ENCODE measurements around the gene COPG1. TPM values are rescaled to one million over a fixed set of nuclear protein-coding genes. Genes with fewer than 3 reads are reported as not detected.

The COPG1 gene
- total and polyA plus RNA-seq, 10 donors = 47.8 to 134 (median 105) TPM

DNA sequence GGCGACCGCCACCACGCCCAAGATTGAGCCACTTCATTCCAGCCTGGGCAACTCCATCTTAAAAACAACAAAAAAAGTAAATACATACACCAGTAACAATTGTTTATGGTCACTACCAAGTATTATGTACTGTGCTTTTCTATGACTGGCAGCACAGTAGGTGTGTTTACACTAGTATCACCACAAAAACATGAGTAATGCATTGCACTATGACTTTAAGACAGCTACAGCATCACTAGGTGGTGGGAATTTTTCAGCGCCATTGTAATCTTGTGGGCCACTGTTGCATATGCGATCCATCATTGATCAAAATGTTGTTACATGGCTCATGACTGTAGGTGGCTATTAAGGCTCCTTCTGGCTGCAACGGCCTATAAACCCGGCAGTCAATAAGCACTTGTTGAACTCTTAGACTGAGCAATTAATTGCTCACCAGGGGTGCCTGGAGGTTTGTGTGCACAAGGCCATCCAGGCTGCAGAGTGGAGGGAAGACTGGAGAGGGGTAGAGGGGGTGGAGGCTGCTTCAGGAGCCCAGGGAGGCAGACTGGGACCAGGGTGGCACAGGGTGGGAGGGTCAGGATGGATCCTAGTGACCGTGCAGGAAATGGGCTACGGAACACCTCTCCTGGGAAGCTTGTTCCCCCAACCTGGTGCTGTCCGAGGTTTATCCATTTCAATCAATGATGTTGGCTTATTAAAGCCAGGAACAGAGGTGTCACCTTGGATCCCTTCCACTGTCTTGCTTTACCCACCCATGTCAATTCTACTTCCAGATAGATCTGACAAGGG is 17.9 kb upstream of the COPG1 start:
- Histone ChIP-seq H3K4me1 (peaks cover 0 to 78% (median 48%) of the 10 kb centered on the region in 6 donors), H3K9me3 (no peaks in the 10 kb centered on the region), H3K4me3 (peak overlapping the region in 2 of 8 donors; percentile 1 to 59), H3K27me3 (replicated peaks in 1 of 7) (peaks cover 0 to 18% (median 0%) of the 10 kb centered on the region in 7 donors), H3K27ac (peak overlapping the region in 7 of 8 donors; percentile 74 to 96 (median 92)), H3K36me3 (no peaks in the 10 kb centered on the region)
- intact Hi-C loops (cut with DNase I; ENCODE audit: low total_unique reads) = no loop called here
- WGBS, 5 donors = 84 to 90% (median 86%) methylated on average over 10 of the region's 10 CpGs
- TF ChIP-seq POLR2A (IDR thresholded peaks at IDR 0.05) = no peak
- TF ChIP-seq POLR2AphosphoS5 (IDR thresholded peaks at IDR 0.05) = no peak
- TF ChIP-seq, protein P1, sequence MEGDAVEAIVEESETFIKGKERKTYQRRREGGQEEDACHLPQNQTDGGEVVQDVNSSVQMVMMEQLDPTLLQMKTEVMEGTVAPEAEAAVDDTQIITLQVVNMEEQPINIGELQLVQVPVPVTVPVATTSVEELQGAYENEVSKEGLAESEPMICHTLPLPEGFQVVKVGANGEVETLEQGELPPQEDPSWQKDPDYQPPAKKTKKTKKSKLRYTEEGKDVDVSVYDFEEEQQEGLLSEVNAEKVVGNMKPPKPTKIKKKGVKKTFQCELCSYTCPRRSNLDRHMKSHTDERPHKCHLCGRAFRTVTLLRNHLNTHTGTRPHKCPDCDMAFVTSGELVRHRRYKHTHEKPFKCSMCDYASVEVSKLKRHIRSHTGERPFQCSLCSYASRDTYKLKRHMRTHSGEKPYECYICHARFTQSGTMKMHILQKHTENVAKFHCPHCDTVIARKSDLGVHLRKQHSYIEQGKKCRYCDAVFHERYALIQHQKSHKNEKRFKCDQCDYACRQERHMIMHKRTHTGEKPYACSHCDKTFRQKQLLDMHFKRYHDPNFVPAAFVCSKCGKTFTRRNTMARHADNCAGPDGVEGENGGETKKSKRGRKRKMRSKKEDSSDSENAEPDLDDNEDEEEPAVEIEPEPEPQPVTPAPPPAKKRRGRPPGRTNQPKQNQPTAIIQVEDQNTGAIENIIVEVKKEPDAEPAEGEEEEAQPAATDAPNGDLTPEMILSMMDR (IDR thresholded peaks at IDR 0.05 in 8 of 11, conservative IDR thresholded peaks at IDR 0.05 in 3 of 11) = no peak
- no peak for DNase-seq

GRCh38 chr3:129233538-129233937 is 15.9 kb upstream of the COPG1 start:
- WGBS, 5 donors = 18 to 36% (median 24%) methylated on average over 4 of the region's 4 CpGs
- no peaks in the 10 kb centered on the region for H3K9me3 ChIP-seq
- TF ChIP-seq, protein P1 (IDR thresholded peaks at IDR 0.05 in 8 of 11, conservative IDR thresholded peaks at IDR 0.05 in 3 of 11) = peak in 1 of 11 experiments; percentile 6
- TF ChIP-seq POLR2A (IDR thresholded peaks at IDR 0.05) (no peak), POLR2AphosphoS5 (IDR thresholded peaks at IDR 0.05) (peak in 2 of 3 donors; percentile 48 to 93)
- H3K27ac ChIP-seq = peak overlapping the region in 7 of 8 donors; percentile 74 to 96 (median 92)
- no peaks in the 10 kb centered on the region for H3K36me3 ChIP-seq
- peaks cover 0 to 67% (median 30%) of the 10 kb centered on the region in 6 donors for H3K4me1 ChIP-seq
- DNase-seq = peak; percentile 88
- intact Hi-C loops (cut with DNase I; ENCODE audit: low total_unique reads) = no loop called here
- peaks cover 0 to 18% (median 0%) of the 10 kb centered on the region in 7 donors for H3K27me3 ChIP-seq (replicated peaks in 1 of 7)
- H3K4me3 ChIP-seq = peak overlapping the region in 1 of 8 donors; percentile 59

DNA sequence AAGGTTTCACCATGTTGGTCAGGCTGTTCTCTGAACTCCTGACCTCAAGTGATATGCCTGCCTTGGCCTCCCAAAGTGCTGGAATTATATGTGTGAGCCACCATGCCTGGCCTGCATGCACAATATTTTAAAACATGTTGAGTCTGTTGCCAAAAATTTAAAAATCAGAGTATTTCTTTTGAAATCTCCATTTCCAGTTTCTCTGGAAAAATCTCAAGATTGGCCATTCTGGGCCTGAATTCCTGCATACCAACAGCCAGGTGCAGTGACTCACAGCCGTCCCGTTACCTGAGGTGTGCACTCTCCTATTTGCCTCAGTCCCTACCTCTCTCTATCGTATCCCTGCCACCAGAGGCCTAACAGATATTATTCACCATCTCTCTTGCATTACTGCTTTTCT is 15.0 kb upstream of the COPG1 start:
- H3K27me3 ChIP-seq (replicated peaks in 1 of 7) = peaks cover 0 to 18% (median 0%) of the 10 kb centered on the region in 7 donors
- H3K27ac ChIP-seq = peak overlapping the region in 7 of 8 donors; percentile 63 to 96 (median 92)
- WGBS, 5 donors = 89 to 98% (median 96%) methylated on average over 3 of the region's 3 CpGs
- H3K9me3 ChIP-seq = no peaks in the 10 kb centered on the region
- H3K36me3 ChIP-seq = no peaks in the 10 kb centered on the region
- H3K4me1 ChIP-seq = peaks cover 0 to 67% (median 23%) of the 10 kb centered on the region in 6 donors
- no peak for DNase-seq
- TF ChIP-seq, protein P1 (IDR thresholded peaks at IDR 0.05 in 8 of 11, conservative IDR thresholded peaks at IDR 0.05 in 3 of 11) = no peak
- TF ChIP-seq POLR2AphosphoS5 (IDR thresholded peaks at IDR 0.05) = no peak
- no peak for TF ChIP-seq POLR2A (IDR thresholded peaks at IDR 0.05)
- intact Hi-C loops (cut with DNase I; ENCODE audit: low total_unique reads) = no loop called here
- H3K4me3 ChIP-seq = peak overlapping the region in 1 of 8 donors; percentile 57

- peak overlapping the region in 1 of 8 donors; percentile 57 for H3K4me3 ChIP-seq
- H3K36me3 ChIP-seq = no peaks in the 10 kb centered on the region
- TF ChIP-seq POLR2A (IDR thresholded peaks at IDR 0.05) (no peak), POLR2AphosphoS5 (IDR thresholded peaks at IDR 0.05) (no peak)
- TF ChIP-seq, protein P1 (IDR thresholded peaks at IDR 0.05 in 8 of 11, conservative IDR thresholded peaks at IDR 0.05 in 3 of 11) = no peak
- peaks cover 0 to 18% (median 0%) of the 10 kb centered on the region in 7 donors for H3K27me3 ChIP-seq (replicated peaks in 1 of 7)
- WGBS, 5 donors = 87 to 95% (median 95%) methylated on average over 4 of the region's 4 CpGs
- DNase-seq = no peak
- H3K9me3 ChIP-seq = no peaks in the 10 kb centered on the region
- peak overlapping the region in 6 of 8 donors; percentile 17 to 96 (median 92) for H3K27ac ChIP-seq
- intact Hi-C loops (cut with DNase I; ENCODE audit: low total_unique reads) = no loop called here
- H3K4me1 ChIP-seq = peaks cover 0 to 66% (median 19%) of the 10 kb centered on the region in 6 donors
Measured at GRCh38 chr3:129235344-129235917, 14.0 kb upstream of the COPG1 start.
